Right ventricle myocardium superior (tissue), 1 donor: Measurements from ENCODE around the gene DHODH. TPM values are rescaled to one million over a fixed set of nuclear protein-coding genes. Genes with fewer than 3 reads are reported as not detected.
A peak's percentile ranks its signal among the peaks of the same experiment; 100 is the strongest.
"Not testable (repeated sequence)": the region's sequence is repeated elsewhere in the genome, so short reads cannot be mapped to it uniquely, and the experiment has no call there.

Experiments
- ATAC-seq: fragments of 200-7000 bp; cut with Tn5 transposase; one replicate; pipeline ENCODE4 v1.9.1; 2020; ENCODE audit warnings: mild to moderate bottlenecking; ENCODE audit not compliant: poor library complexity
- DNase-seq: peaks from one replicate; pipeline ENCODE4 v3.0.0-alpha.2; 2020
- intact Hi-C: fragments of 100-400 bp; cut with DNase I; formaldehyde crosslinking; loops from one replicate; pipeline ENCODE4 v1.11.2; 2022
- total RNA-seq: library from RNA; stranded (reverse); fragmentation: NEBNext Ultra II Directional; extraction: Animal tissue kit (Norgen Biotek cat#: 25700); gene quantifications from one replicate; pipeline ENCODE4 v1.2.1, GENCODE V29; 2021
- donor health status: DM: no; HTN: yes; CAD: no; lungs with severe emphysema.

Gene DHODH
- total RNA-seq, 1 donor from 2014 or later, result 8.3 TPM

GRCh38 chr16:72008065-72008423 lies 500 bp upstream of the DHODH start:
- ATAC-seq, DNase-seq, intact Hi-C loops: not testable (repeated sequence)

- no peak for DNase-seq
- intact Hi-C loops, result no loop called here
- ATAC-seq, result no peak
Measured at GRCh38 chr16:72009779-72010178, 1.2 kb downstream of the DHODH start.

- intact Hi-C loops, result no loop called here
- DNase-seq (no peak), ATAC-seq (no peak)
Measured at GRCh38 chr16:72012607-72013006, 4.1 kb downstream of the DHODH start.

- DNase-seq (no peak), ATAC-seq (peak; percentile 1)
- intact Hi-C loops, result no loop called here
Measured at GRCh38 chr16:72013389-72013788, 4.8 kb downstream of the DHODH start.

- peak; percentile 65 for DNase-seq
- ATAC-seq, result peak; percentile 51
- intact Hi-C loops, result no loop called here
Measured at GRCh38 chr16:72013888-72014581, 5.5 kb downstream of the DHODH start.

- ATAC-seq, result no peak
- intact Hi-C loops, result no loop called here
- DNase-seq, result no peak
Measured at GRCh38 chr16:72014675-72015074, 6.1 kb downstream of the DHODH start.

- ATAC-seq, result no peak
- intact Hi-C loops, result no loop called here
- DNase-seq, result no peak
Measured at GRCh38 chr16:72015124-72015523, 6.6 kb downstream of the DHODH start.

- intact Hi-C loops, result no loop called here
- DNase-seq, result no peak
- ATAC-seq, result peak; percentile 29
Measured at GRCh38 chr16:72018470-72018869, 9.9 kb downstream of the DHODH start.

GRCh38 chr16:72021043-72021442 lies 12.5 kb downstream of the DHODH start:
- no peak for DNase-seq
- ATAC-seq, result no peak
- intact Hi-C loops, result no loop called here

GRCh38 chr16:72022127-72022526 lies 13.6 kb downstream of the DHODH start:
- intact Hi-C loops, result no loop called here
- ATAC-seq, result no peak
- DNase-seq, result no peak

GRCh38 chr16:72023962-72024361 lies 15.4 kb downstream of the DHODH start:
- ATAC-seq (no peak), DNase-seq (no peak)
- intact Hi-C loops, result no loop called here

GRCh38 chr16:72024862-72025382 lies 16.4 kb downstream of the DHODH start:
- DNase-seq (no peak), ATAC-seq (no peak)
- intact Hi-C loops, result no loop called here

GRCh38 chr16:72025404-72026114 lies 17.0 kb downstream of the DHODH start:
- intact Hi-C loops, result no loop called here
- ATAC-seq (peak; percentile 12), DNase-seq (no peak)

GRCh38 chr16:72027669-72028378 lies 19.3 kb downstream of the DHODH start:
- ATAC-seq (no peak), DNase-seq (no peak)
- intact Hi-C loops, result no loop called here

GRCh38 chr16:72029567-72030271 lies 21.2 kb downstream of the DHODH start:
- DNase-seq (no peak), ATAC-seq (no peak)
- intact Hi-C loops, result no loop called here

- ATAC-seq, result no peak
- no peak for DNase-seq
- intact Hi-C loops, result no loop called here
Measured at GRCh38 chr16:72033437-72033836, 24.9 kb downstream of the DHODH start.

- intact Hi-C loops, result no loop called here
- DNase-seq (no peak), ATAC-seq (no peak)
Measured at GRCh38 chr16:72036098-72036497, 27.6 kb downstream of the DHODH start.

- intact Hi-C loops, result no loop called here
- ATAC-seq, result peak; percentile 76
- DNase-seq, result no peak
Measured at GRCh38 chr16:72042157-72042660, 33.7 kb downstream of the DHODH start.

- ATAC-seq (no peak), DNase-seq (no peak)
- intact Hi-C loops, result no loop called here
Measured at GRCh38 chr16:72043058-72043457, 34.5 kb downstream of the DHODH start.
